ENCODE measurements around the gene KLK3. TPM values are rescaled to one million over a fixed set of nuclear protein-coding genes. Genes with fewer than 3 reads are reported as not detected.

The KLK3 gene
- total RNA-seq, 1 experiment from 2014 or later: not detected

DNA sequence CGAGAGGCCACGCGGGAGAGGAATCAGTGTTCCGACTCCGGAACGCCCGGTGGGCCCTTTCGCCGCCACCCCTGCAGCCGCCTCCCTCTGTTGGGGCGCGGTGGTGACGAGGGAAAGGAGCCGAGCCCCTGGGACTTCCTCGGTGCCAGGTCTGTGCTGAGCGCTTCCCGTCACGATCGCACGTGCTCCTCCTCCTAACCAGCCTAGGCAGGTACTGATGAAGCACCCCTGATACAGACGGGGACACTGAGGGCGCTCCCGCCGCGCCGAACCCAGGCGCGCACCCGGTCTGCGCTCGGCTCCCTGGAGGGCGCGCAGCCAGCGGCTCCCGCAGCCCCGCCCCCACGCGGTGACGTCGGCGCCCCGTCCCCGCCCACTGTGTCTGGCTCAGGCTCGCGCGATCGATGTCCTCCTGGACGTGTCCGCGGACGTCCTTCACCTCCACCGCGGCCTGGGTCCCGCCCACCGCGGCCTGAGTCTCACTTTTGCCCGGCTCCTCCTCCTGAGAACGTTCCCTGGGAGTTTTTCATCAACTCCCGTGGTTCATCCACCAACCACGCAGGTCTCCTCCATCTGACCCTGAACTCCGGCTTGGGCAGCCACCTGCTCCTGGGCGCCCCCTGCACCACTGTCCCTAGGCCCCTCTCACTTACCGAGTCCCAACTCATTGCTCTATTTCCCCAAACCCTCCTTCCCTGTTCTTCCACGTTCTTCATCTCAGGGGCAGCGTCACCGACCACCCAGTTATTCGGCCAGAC lies 18.8 kb upstream of the KLK3 start:
- CTCF ChIA-PET: no interaction called here
- ATAC-seq (peak; percentile 93), DNase-seq (ENCODE audit: low read depth, low spot score) (peak; percentile 57)
- POLR2A ChIA-PET: interaction anchor here (0.7 kb wide), 1 partner anchor 13 kb away, joined by 3 read pairs; the partner anchor contains the start of gene KLK1
- H3K4me1 ChIP-seq (ENCODE audit: control insufficient read depth in 1 of 2, insufficient read depth in 2 of 2, low read length in 2 of 2): peaks cover 15 to 29% of the 10 kb centered on the region in 2 experiments
- RAD21 ChIA-PET (ENCODE audit: low non-redundant PET in 1 of 2, low total read pairs in 2 of 2, uncharacterized antibody in 2 of 2, unreplicated experiment in 2 of 2): no interaction called here
- BruUV-seq (replicated peaks): no TSS peak
- no peaks in the 10 kb centered on the region for H3K79me2 ChIP-seq (ENCODE audit: insufficient read depth, low read length)
- H3K27me3 ChIP-seq (ENCODE audit: insufficient read depth, low read length): no peaks in the 10 kb centered on the region
- no peaks in the 10 kb centered on the region for H3K9me3 ChIP-seq (ENCODE audit: control insufficient read depth in 1 of 2, insufficient read depth in 1 of 2, low read depth in 1 of 2, low read length in 2 of 2)
- peak overlapping the region; percentile 66 for H3K4me2 ChIP-seq (ENCODE audit: low read length)
- no peaks in the 10 kb centered on the region for H4K20me1 ChIP-seq (ENCODE audit: insufficient read depth)
- intact Hi-C loops (cut with micrococcal nuclease): loop anchor here (2.0 kb wide), 1 partner anchor 31 kb away; no protein-coding TSS in a partner anchor
- TF ChIP-seq ELF1 (IDR thresholded peaks at IDR 0.05; ENCODE audit: borderline replicate concordance, low read depth): no peak
- peak; percentile 54; the same call in 1 of the 2 replicates for TF ChIP-seq ZFX (IDR thresholded peaks at IDR 0.05)
- no peak for TF ChIP-seq JUND (IDR thresholded peaks at IDR 0.05)
- TF ChIP-seq, protein P1, sequence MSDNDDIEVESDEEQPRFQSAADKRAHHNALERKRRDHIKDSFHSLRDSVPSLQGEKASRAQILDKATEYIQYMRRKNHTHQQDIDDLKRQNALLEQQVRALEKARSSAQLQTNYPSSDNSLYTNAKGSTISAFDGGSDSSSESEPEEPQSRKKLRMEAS (IDR thresholded peaks at IDR 0.05): peak; percentile 80; the same call in 1 of the 2 replicates
- TF ChIP-seq POLR2A (IDR thresholded peaks at IDR 0.05; ENCODE audit: borderline replicate concordance, extremely low read depth, insufficient read depth, insufficient read length): peak; percentile 74
- peak; percentile 98 for TF ChIP-seq POLR2AphosphoS5 (IDR thresholded peaks at IDR 0.05; ENCODE audit: low read depth, low read length)
- TF ChIP-seq ZNF274 (IDR thresholded peaks at IDR 0.05; ENCODE audit: low read depth, low read length): no peak
- no peak for TF ChIP-seq SP1 (IDR thresholded peaks at IDR 0.05; ENCODE audit: low read depth)
- TF ChIP-seq SIN3A (IDR thresholded peaks at IDR 0.05; ENCODE audit: low read depth): peak; percentile 61; the same call in 1 of the 2 replicates
- H3K9me2 ChIP-seq (ENCODE audit: insufficient read depth): no peaks in the 10 kb centered on the region
- peak overlapping the region; percentile 55 to 60 for H3K4me3 ChIP-seq (replicated peaks in 1 of 2; ENCODE audit: low read depth in 1 of 2, low read length in 2 of 2)
- no peak overlapping the region for H2AFZ ChIP-seq (ENCODE audit: low read depth, low read length, poor library complexity, severe bottlenecking)
- H3K36me3 ChIP-seq (ENCODE audit: control insufficient read depth in 1 of 2, insufficient read depth in 2 of 2, low read length in 2 of 2): no peaks in the 10 kb centered on the region
- H3K9ac ChIP-seq (ENCODE audit: low read length): peak overlapping the region; percentile 68
- peak overlapping the region; percentile 62 for H3K27ac ChIP-seq (ENCODE audit: low read depth, low read length)
